ENCODE data around the gene ALOX12B. TPM values are rescaled to one million over a fixed set of nuclear protein-coding genes. Genes with fewer than 3 reads are reported as not detected.
A peak's percentile ranks its signal among the peaks of the same experiment; 100 is the strongest.

Gene ALOX12B
- total and polyA plus RNA-seq, 2 of the 13 experiments (the other 11 are each of a cell fraction or from before 2014, with no cell fraction given), result 0.13 TPM; not detected in 1

DNA sequence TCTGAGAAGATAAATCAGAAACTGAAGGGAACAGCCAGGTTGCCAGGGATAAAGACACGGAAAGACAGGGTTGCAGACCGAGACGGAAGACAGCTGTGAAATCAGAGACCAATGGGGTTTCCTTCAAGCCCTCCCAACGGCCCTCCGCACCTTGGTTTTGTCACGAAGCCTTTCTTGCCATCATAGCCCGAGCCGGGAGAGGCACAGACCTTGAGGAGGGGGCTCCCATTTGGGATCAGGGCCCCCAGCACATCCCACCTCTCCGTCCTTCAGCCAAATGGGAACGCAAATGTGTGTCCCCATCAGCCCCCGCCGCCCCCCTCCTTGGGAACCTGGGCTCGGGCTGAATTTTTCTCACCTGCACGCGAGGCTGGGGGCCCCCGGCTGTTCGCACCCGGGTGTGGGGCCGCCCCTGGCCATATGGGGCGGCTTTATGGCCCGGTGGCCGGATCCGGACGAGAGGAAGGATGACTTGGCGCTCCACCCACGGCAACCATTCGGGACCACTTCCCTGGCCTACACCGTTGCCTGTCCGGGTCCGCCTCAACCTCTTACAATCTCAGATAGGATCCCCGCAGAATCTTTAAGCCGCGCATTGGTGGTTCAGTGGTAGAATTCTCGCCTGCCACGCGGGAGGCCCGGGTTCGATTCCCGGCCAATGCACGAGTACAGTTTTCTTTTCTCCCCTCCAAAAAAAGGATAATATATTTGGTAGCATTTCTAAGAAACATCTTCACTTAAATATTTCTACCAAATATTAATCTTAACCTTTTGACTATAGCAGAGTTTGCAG lies 37.8 kb upstream of the ALOX12B start (continued):
- TF ChIP-seq, protein P1, sequence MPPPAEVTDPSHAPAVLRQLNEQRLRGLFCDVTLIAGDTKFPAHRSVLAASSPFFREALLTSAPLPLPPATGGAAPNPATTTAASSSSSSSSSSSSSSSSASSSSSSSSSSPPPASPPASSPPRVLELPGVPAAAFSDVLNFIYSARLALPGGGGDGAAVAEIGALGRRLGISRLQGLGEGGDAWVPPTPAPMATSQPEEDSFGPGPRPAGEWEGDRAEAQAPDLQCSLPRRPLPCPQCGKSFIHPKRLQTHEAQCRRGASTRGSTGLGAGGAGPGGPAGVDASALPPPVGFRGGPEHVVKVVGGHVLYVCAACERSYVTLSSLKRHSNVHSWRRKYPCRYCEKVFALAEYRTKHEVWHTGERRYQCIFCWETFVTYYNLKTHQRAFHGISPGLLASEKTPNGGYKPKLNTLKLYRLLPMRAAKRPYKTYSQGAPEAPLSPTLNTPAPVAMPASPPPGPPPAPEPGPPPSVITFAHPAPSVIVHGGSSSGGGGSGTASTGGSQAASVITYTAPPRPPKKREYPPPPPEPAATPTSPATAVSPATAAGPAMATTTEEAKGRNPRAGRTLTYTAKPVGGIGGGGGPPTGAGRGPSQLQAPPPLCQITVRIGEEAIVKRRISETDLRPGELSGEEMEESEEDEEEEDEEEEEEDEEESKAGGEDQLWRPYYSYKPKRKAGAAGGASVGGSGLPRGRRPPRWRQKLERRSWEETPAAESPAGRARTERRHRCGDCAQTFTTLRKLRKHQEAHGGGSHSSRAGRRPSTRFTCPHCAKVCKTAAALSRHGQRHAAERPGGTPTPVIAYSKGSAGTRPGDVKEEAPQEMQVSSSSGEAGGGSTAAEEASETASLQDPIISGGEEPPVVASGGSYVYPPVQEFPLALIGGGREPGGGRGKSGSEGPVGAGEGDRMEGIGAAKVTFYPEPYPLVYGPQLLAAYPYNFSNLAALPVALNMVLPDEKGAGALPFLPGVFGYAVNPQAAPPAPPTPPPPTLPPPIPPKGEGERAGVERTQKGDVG (CRISPR knock-in tag; IDR thresholded peaks at IDR 0.05; ENCODE audit: borderline replicate concordance), result no peak
- no peak for TF ChIP-seq SOX5 (CRISPR knock-in tag; IDR thresholded peaks at IDR 0.05; ENCODE audit: borderline replicate concordance)
- TF ChIP-seq, protein P2, sequence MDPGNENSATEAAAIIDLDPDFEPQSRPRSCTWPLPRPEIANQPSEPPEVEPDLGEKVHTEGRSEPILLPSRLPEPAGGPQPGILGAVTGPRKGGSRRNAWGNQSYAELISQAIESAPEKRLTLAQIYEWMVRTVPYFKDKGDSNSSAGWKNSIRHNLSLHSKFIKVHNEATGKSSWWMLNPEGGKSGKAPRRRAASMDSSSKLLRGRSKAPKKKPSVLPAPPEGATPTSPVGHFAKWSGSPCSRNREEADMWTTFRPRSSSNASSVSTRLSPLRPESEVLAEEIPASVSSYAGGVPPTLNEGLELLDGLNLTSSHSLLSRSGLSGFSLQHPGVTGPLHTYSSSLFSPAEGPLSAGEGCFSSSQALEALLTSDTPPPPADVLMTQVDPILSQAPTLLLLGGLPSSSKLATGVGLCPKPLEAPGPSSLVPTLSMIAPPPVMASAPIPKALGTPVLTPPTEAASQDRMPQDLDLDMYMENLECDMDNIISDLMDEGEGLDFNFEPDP (CRISPR knock-in tag; conservative IDR thresholded peaks at IDR 0.05), result no peak
- TF ChIP-seq ZNF552 (CRISPR knock-in tag; IDR thresholded peaks at IDR 0.05; ENCODE audit: borderline replicate concordance), result no peak
- no peak for TF ChIP-seq POLR2G (IDR thresholded peaks at IDR 0.05; ENCODE audit: low read depth, low read length)
- TF ChIP-seq KLF11 (CRISPR knock-in tag; IDR thresholded peaks at IDR 0.05), result no peak
- TF ChIP-seq, protein P3, sequence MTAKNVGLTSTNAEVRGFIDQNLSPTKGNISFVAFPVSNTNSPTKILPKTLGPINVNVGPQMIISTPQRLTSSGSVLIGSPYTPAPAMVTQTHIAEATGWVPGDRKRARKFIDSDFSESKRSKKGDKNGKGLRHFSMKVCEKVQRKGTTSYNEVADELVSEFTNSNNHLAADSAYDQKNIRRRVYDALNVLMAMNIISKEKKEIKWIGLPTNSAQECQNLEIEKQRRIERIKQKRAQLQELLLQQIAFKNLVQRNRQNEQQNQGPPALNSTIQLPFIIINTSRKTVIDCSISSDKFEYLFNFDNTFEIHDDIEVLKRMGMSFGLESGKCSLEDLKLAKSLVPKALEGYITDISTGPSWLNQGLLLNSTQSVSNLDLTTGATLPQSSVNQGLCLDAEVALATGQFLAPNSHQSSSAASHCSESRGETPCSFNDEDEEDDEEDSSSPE (CRISPR knock-in tag; IDR thresholded peaks at IDR 0.05), result peak; percentile 50; the same call in 1 of the 2 replicates
- no peak for TF ChIP-seq ZNF7 (CRISPR knock-in tag; IDR thresholded peaks at IDR 0.05)
- TF ChIP-seq, protein P4, sequence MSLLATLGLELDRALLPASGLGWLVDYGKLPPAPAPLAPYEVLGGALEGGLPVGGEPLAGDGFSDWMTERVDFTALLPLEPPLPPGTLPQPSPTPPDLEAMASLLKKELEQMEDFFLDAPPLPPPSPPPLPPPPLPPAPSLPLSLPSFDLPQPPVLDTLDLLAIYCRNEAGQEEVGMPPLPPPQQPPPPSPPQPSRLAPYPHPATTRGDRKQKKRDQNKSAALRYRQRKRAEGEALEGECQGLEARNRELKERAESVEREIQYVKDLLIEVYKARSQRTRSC (CRISPR knock-in tag; IDR thresholded peaks at IDR 0.05; ENCODE audit: low read depth), result no peak
- TF ChIP-seq, protein P5, sequence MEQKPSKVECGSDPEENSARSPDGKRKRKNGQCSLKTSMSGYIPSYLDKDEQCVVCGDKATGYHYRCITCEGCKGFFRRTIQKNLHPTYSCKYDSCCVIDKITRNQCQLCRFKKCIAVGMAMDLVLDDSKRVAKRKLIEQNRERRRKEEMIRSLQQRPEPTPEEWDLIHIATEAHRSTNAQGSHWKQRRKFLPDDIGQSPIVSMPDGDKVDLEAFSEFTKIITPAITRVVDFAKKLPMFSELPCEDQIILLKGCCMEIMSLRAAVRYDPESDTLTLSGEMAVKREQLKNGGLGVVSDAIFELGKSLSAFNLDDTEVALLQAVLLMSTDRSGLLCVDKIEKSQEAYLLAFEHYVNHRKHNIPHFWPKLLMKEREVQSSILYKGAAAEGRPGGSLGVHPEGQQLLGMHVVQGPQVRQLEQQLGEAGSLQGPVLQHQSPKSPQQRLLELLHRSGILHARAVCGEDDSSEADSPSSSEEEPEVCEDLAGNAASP (CRISPR knock-in tag; IDR thresholded peaks at IDR 0.05; ENCODE audit: borderline replicate concordance), result 0 out of 2 replicates have a peak, but pooled peaks have one; percentile 55
- no peak for TF ChIP-seq ETV6 (CRISPR knock-in tag; conservative IDR thresholded peaks at IDR 0.05)
- no peak for TF ChIP-seq HMG20A (CRISPR knock-in tag; IDR thresholded peaks at IDR 0.05; ENCODE audit: borderline replicate concordance)
- TF ChIP-seq ZNF883 (CRISPR knock-in tag; IDR thresholded peaks at IDR 0.05; ENCODE audit: not compliant biosample characterization), result no peak
- TF ChIP-seq RBFOX2 (IDR thresholded peaks at IDR 0.05; ENCODE audit: low read depth, low read length), result no peak
- TF ChIP-seq, protein P6, sequence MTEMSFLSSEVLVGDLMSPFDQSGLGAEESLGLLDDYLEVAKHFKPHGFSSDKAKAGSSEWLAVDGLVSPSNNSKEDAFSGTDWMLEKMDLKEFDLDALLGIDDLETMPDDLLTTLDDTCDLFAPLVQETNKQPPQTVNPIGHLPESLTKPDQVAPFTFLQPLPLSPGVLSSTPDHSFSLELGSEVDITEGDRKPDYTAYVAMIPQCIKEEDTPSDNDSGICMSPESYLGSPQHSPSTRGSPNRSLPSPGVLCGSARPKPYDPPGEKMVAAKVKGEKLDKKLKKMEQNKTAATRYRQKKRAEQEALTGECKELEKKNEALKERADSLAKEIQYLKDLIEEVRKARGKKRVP (CRISPR knock-in tag; IDR thresholded peaks at IDR 0.05), result no peak
- TF ChIP-seq ZNF136 (CRISPR knock-in tag; IDR thresholded peaks at IDR 0.05; ENCODE audit: low read depth), result no peak
- no peak for TF ChIP-seq HOXA7 (CRISPR knock-in tag; IDR thresholded peaks at IDR 0.05)

Data from HepG2 (cell line).